Naive thymus-derived CD4-positive, alpha-beta T cell (primary cell): ENCODE results near the gene SLC5A5. TPM values are rescaled to one million over a fixed set of nuclear protein-coding genes. Genes with fewer than 3 reads are reported as not detected.

Experiments
- ATAC-seq: fragments of 150-1000 bp; cut with Tn5 transposase; 2 replicates; pipeline ENCODE4 v1.10.0; 2021; ENCODE audit warnings: mild to moderate bottlenecking, moderate library complexity
- CTCF ChIA-PET: fragments of 350-600 bp; sonication (Branson Sonifier 250); formaldehyde crosslinking; loops from one replicate; lab custom pipeline; 2021; ENCODE audit warnings: antibody characterized with exemption; lab: Charles Lee
- POLR2A ChIA-PET: fragments of 350-600 bp; sonication (Branson Sonifier 250); formaldehyde crosslinking; loops from one replicate; lab custom pipeline; 2021; ENCODE audit warnings: antibody characterized with exemption, inconsistent platforms; lab: Charles Lee
- DNase-seq, 9 donors: peaks; one replicate each; pipeline versions ENCODE4 v3.0.0 to v3.0.0-alpha.2; 2020 to 2022; ENCODE audit warnings: mixed read lengths in 1 of 9
- H3K27ac ChIP-seq: one replicate; pipeline ENCODE4 v1.7.0; 2013; ENCODE audit warnings: mild to moderate bottlenecking, low read depth, low read length, moderate library complexity
- H3K27me3 ChIP-seq, 2 donors: one replicate each; pipeline ENCODE4 v1.7.0; 2013; ENCODE audit warnings: low read length in 2 of 2, mild to moderate bottlenecking in 2 of 2, moderate library complexity in 2 of 2; ENCODE audit not compliant: control insufficient read depth in 2 of 2, insufficient read depth in 2 of 2
- H3K36me3 ChIP-seq, 3 experiments: 1 replicate in 2 of 3; 2 replicates in 1 of 3; pipeline ENCODE4 v1.7.0; 2013; ENCODE audit warnings: low read length in 3 of 3, mild to moderate bottlenecking in 3 of 3, moderate library complexity in 1 of 3; ENCODE audit not compliant: insufficient read depth in 3 of 3, control insufficient read depth in 2 of 3
- H3K4me1 ChIP-seq, 2 donors: one replicate each; pipeline ENCODE4 v1.7.0; 2013; ENCODE audit warnings: low read length in 2 of 2, mild to moderate bottlenecking in 2 of 2, moderate library complexity in 1 of 2; ENCODE audit not compliant: control insufficient read depth in 2 of 2, insufficient read depth in 2 of 2
- H3K4me3 ChIP-seq: 2 replicates; pipeline ENCODE4 v1.7.0; 2013; ENCODE audit warnings: mild to moderate bottlenecking, low read length
- H3K9me3 ChIP-seq, 3 experiments: 1 replicate in 2 of 3; 2 replicates in 1 of 3; pipeline ENCODE4 v1.7.0; 2013; ENCODE audit warnings: low read length in 3 of 3; ENCODE audit not compliant: control insufficient read depth in 2 of 3
- H3K27ac Mint-ChIP-seq, 9 donors: one replicate each; pipeline ENCODE4 v1.8.0; 2020 to 2022; ENCODE audit warnings: mixed read lengths in 9 of 9, mild to moderate bottlenecking in 8 of 9, moderate library complexity in 5 of 9, inconsistent platforms in 2 of 9
- H3K27me3 Mint-ChIP-seq, 5 donors: one replicate each; pipeline ENCODE4 v1.8.0; 2021 to 2022; ENCODE audit warnings: mixed read lengths in 5 of 5, mild to moderate bottlenecking in 1 of 5
- H3K36me3 Mint-ChIP-seq, 5 donors: one replicate each; pipeline ENCODE4 v1.8.0; 2020 to 2022; ENCODE audit warnings: mixed read lengths in 5 of 5, mild to moderate bottlenecking in 3 of 5, inconsistent platforms in 1 of 5
- H3K4me1 Mint-ChIP-seq, 7 donors: one replicate each; pipeline ENCODE4 v1.8.0; 2020 to 2022; ENCODE audit warnings: mixed read lengths in 7 of 7, mild to moderate bottlenecking in 3 of 7, inconsistent platforms in 1 of 7
- H3K4me3 Mint-ChIP-seq, 10 donors: one replicate each; pipeline ENCODE4 v1.8.0; 2020 to 2022; ENCODE audit warnings: mild to moderate bottlenecking in 10 of 10, mixed read lengths in 10 of 10, moderate library complexity in 6 of 10, inconsistent platforms in 2 of 10
- H3K9me3 Mint-ChIP-seq, 11 donors: one replicate each; pipeline ENCODE4 v1.8.0; 2020 to 2022; ENCODE audit warnings: mixed read lengths in 11 of 11, mild to moderate bottlenecking in 4 of 11, inconsistent platforms in 1 of 11, moderate library complexity in 1 of 11
- intact Hi-C, 2 donors: fragments of 100-400 bp; cut with micrococcal nuclease; formaldehyde crosslinking; loops; one replicate each; pipeline ENCODE4 v1.15.1; 2023
- polyA plus RNA-seq, 2 donors: library from polyadenylated mRNA; unstranded; fragments of 300-500 nt; fragmentation: Illumina TruSeq; gene quantifications; one replicate each; pipeline ENCODE4 v1.2.3, GENCODE V29; 2021
- total RNA-seq, 6 experiments: library from RNA in 5 of 6; stranded (reverse) in 5 of 6; gene quantifications; 1 replicate in 5 of 6; 2 replicates in 1 of 6; pipeline ENCODE4 v1.2.3 and lab custom pipeline; 2021 to 2026

SLC5A5 gene
- total and polyA plus RNA-seq, 7 experiments from 2014 or later = 1.2 to 4.1 (median 2.9) TPM

GRCh38 chr19:17933414-17934129 lies 61.8 kb downstream of the SLC5A5 start:
- no peak for ATAC-seq
- H3K4me3 Mint-ChIP-seq = peak overlapping the region; percentile 85 to 97 (median 93)
- peak overlapping the region in 8 of 9 donors; percentile 91 to 97 (median 95) for H3K27ac Mint-ChIP-seq
- peaks cover 0 to 3% (median 0%) of the 10 kb centered on the region in 5 donors for H3K36me3 Mint-ChIP-seq
- H3K9me3 Mint-ChIP-seq = peaks cover 0 to 2% (median 0%) of the 10 kb centered on the region in 11 donors
- no peak for DNase-seq
- Histone ChIP-seq H3K4me3 (peak overlapping the region; percentile 69), H3K4me1 (peaks cover 10 to 11% of the 10 kb centered on the region in 2 donors), H3K27me3 (no peaks in the 10 kb centered on the region), H3K36me3 (peaks cover 0 to 5% (median 2%) of the 10 kb centered on the region in 3 experiments), H3K27ac (peak overlapping the region; percentile 86), H3K9me3 (no peaks in the 10 kb centered on the region)
- ChIA-PET POLR2A (interaction anchor here (0.8 to 4.7 kb wide), 13 partner anchors 15 to 90 kb away, joined by 3 to 117 read pairs (median 4); partner anchors contain the start of genes JAK3, RPL18A and SLC5A5), CTCF (interaction anchor here (0.6 to 11.2 kb wide), 10 partner anchors 13 to 166 kb away, joined by 3 to 224 read pairs (median 6); partner anchors contain the start of genes RPL18A and SLC5A5)
- intact Hi-C loops = loop anchor here (1.0 to 10.0 kb wide), 9 partner anchors 14 to 589 kb away; partner anchors contain the start of genes PGLS (in 2 of the 2), B3GNT3 (in 1 of the 2), ELL (in 1 of the 2) and PIK3R2 (in 1 of the 2)
- peaks cover 0 to 2% (median 0%) of the 10 kb centered on the region in 5 donors for H3K27me3 Mint-ChIP-seq
- peaks cover 6 to 24% (median 15%) of the 10 kb centered on the region in 7 donors for H3K4me1 Mint-ChIP-seq

GRCh38 chr19:17936379-17936778 lies 64.6 kb downstream of the SLC5A5 start:
- H3K4me1 ChIP-seq = peaks cover 10 to 11% of the 10 kb centered on the region in 2 donors
- intact Hi-C loops = loop anchor here (10.0 kb wide), 2 partner anchors 142 to 218 kb away; partner anchors contain the start of genes B3GNT3 (in 1 of the 2) and PIK3R2 (in 1 of the 2)
- POLR2A ChIA-PET = interaction anchor here (0.7 to 1.4 kb wide), 5 partner anchors 56 to 123 kb away, joined by 3 to 4 read pairs (median 3); no protein-coding TSS in a partner anchor
- Mint-ChIP-seq H3K27me3 (peaks cover 0 to 2% (median 0%) of the 10 kb centered on the region in 5 donors), H3K9me3 (no peaks in the 10 kb centered on the region), H3K36me3 (peaks cover 0 to 3% (median 2%) of the 10 kb centered on the region in 5 donors), H3K27ac (no peak overlapping the region), H3K4me1 (peaks cover 6 to 24% (median 15%) of the 10 kb centered on the region in 7 donors), H3K4me3 (no peak overlapping the region)
- no peak for ATAC-seq
- no peaks in the 10 kb centered on the region for H3K9me3 ChIP-seq
- CTCF ChIA-PET = interaction anchor here (0.7 to 11.2 kb wide), 7 partner anchors 26 to 313 kb away, joined by 3 to 224 read pairs (median 4); partner anchors contain the start of genes ARRDC2 and RPL18A
- no peak overlapping the region for H3K4me3 ChIP-seq
- no peak overlapping the region for H3K27ac ChIP-seq
- H3K27me3 ChIP-seq = no peaks in the 10 kb centered on the region
- peaks cover 0 to 24% (median 4%) of the 10 kb centered on the region in 3 experiments for H3K36me3 ChIP-seq
- no peak for DNase-seq

- ATAC-seq (no peak), DNase-seq (no peak)
Observed at GRCh38 chr19:17937371-17937900, 65.7 kb downstream of the SLC5A5 start.

GRCh38 chr19:17938092-17938845 lies 66.5 kb downstream of the SLC5A5 start:
- peak; percentile 67 to 85 (median 78) for DNase-seq
- H3K4me1 Mint-ChIP-seq = peaks cover 5 to 7% (median 6%) of the 10 kb centered on the region in 7 donors
- peaks cover 0 to 3% (median 2%) of the 10 kb centered on the region in 5 donors for H3K36me3 Mint-ChIP-seq
- Histone ChIP-seq H3K36me3 (peaks cover 0 to 40% (median 4%) of the 10 kb centered on the region in 3 experiments), H3K4me3 (no peak overlapping the region), H3K27ac (no peak overlapping the region), H3K9me3 (no peaks in the 10 kb centered on the region), H3K4me1 (peaks cover 5 to 8% of the 10 kb centered on the region in 2 donors), H3K27me3 (no peaks in the 10 kb centered on the region)
- POLR2A ChIA-PET = interaction anchor here (0.8 to 1.9 kb wide), 6 partner anchors 8 to 148 kb away, joined by 3 to 11 read pairs (median 6); partner anchors contain the start of gene IL12RB1
- no peak overlapping the region for H3K27ac Mint-ChIP-seq
- intact Hi-C loops = loop anchor here (1.0 to 10.0 kb wide), 7 partner anchors 9 to 314 kb away; partner anchors contain the start of genes B3GNT3 (in 1 of the 2) and PIK3R2 (in 1 of the 2)
- H3K4me3 Mint-ChIP-seq = no peak overlapping the region
- CTCF ChIA-PET = interaction anchor here (0.6 to 11.2 kb wide), 30 partner anchors 9 to 817 kb away, joined by 3 to 224 read pairs (median 4); partner anchors contain the start of genes RPL18A and SLC5A5
- H3K27me3 Mint-ChIP-seq = no peaks in the 10 kb centered on the region
- peak; percentile 98 for ATAC-seq
- no peaks in the 10 kb centered on the region for H3K9me3 Mint-ChIP-seq

More at GRCh38 chr19:17937371-17937900, 65.7 kb downstream of the SLC5A5 start:
- Histone ChIP-seq H3K27me3 (no peaks in the 10 kb centered on the region), H3K36me3 (peaks cover 0 to 34% (median 4%) of the 10 kb centered on the region in 3 experiments), H3K4me3 (no peak overlapping the region), H3K9me3 (no peaks in the 10 kb centered on the region), H3K27ac (no peak overlapping the region), H3K4me1 (peaks cover 6 to 11% of the 10 kb centered on the region in 2 donors)
- Mint-ChIP-seq H3K36me3 (peaks cover 0 to 3% (median 2%) of the 10 kb centered on the region in 5 donors), H3K4me1 (peaks cover 6 to 15% (median 10%) of the 10 kb centered on the region in 7 donors), H3K27ac (no peak overlapping the region), H3K4me3 (no peak overlapping the region), H3K9me3 (no peaks in the 10 kb centered on the region), H3K27me3 (peaks cover 0 to 2% (median 0%) of the 10 kb centered on the region in 5 donors)
- POLR2A ChIA-PET = interaction anchor here (0.8 to 1.9 kb wide), 3 partner anchors 57 to 78 kb away, joined by 3 to 9 read pairs (median 5); no protein-coding TSS in a partner anchor
- intact Hi-C loops = loop anchor here (10.0 kb wide), 2 partner anchors 143 to 217 kb away; partner anchors contain the start of genes B3GNT3 (in 1 of the 2) and PIK3R2 (in 1 of the 2)
- CTCF ChIA-PET = interaction anchor here (0.6 to 11.2 kb wide), 21 partner anchors 8 to 333 kb away, joined by 3 to 224 read pairs (median 4); partner anchors contain the start of genes RPL18A and SLC5A5

GRCh38 chr19:17942181-17942580 lies 70.4 kb downstream of the SLC5A5 start:
- ATAC-seq = no peak
- Mint-ChIP-seq H3K27ac (no peak overlapping the region), H3K4me3 (no peak overlapping the region), H3K4me1 (peaks cover 3 to 14% (median 12%) of the 10 kb centered on the region in 7 donors), H3K36me3 (peaks cover 0 to 7% (median 2%) of the 10 kb centered on the region in 5 donors), H3K27me3 (no peaks in the 10 kb centered on the region), H3K9me3 (peaks cover 0 to 1% (median 0%) of the 10 kb centered on the region in 11 donors)
- ChIA-PET CTCF (interaction anchor here (1.0 to 2.0 kb wide), 2 partner anchors 52 to 55 kb away, joined by 3 to 12 read pairs; no protein-coding TSS in a partner anchor), POLR2A (interaction anchor here (2.1 to 3.1 kb wide), 2 partner anchors 54 to 65 kb away, joined by 4 to 9 read pairs; no protein-coding TSS in a partner anchor)
- intact Hi-C loops = loop anchor here in 1 of 2 donors (10.0 kb wide), 1 partner anchor 473 kb away; the partner anchor contains the start of gene SSBP4
- Histone ChIP-seq H3K4me3 (no peak overlapping the region), H3K27me3 (no peaks in the 10 kb centered on the region), H3K4me1 (peaks cover 3% of the 10 kb centered on the region in 2 donors), H3K36me3 (peaks cover 0 to 49% (median 4%) of the 10 kb centered on the region in 3 experiments), H3K27ac (no peak overlapping the region), H3K9me3 (no peaks in the 10 kb centered on the region)
- DNase-seq = no peak
